Pancreas (tissue), 10 donors: ENCODE data around the gene GPR61. TPM values are rescaled to one million over a fixed set of nuclear protein-coding genes. Genes with fewer than 3 reads are reported as not detected.

Source experiments
- ATAC-seq, 4 donors: fragments of 200-7000 bp; cut with Tn5 transposase; one replicate each; pipeline versions ENCODE4 v1.8.0 to v1.9.1; 2020; ENCODE audit warnings: mild to moderate bottlenecking in 4 of 4, moderate library complexity in 4 of 4
- DNase-seq, 6 donors: peaks; one replicate each; pipeline ENCODE4 v3.0.0-alpha.2; 2020
- FAIRE-seq: peaks from 2 replicates; lab custom pipeline; 2012; peaks lifted over from hg19 to GRCh38; lab: Jason Lieb, UNC
- H3K27ac ChIP-seq, 4 donors: fragments of 200-600 bp; sonication (generic); 1 replicate in 3 of 4; 2 replicates in 1 of 4; pipeline versions ENCODE4 v1.5.0 to v1.8.0; 2020
- H3K27me3 ChIP-seq, 4 donors: fragments of 200-600 bp; one replicate each; pipeline ENCODE4 v1.8.0; 2021
- H3K36me3 ChIP-seq, 3 donors: fragments of 200-600 bp; sonication (generic) in 1 of 3; one replicate each; pipeline versions ENCODE4 v1.5.0 to v1.8.0; 2020 to 2021
- H3K4me1 ChIP-seq, 3 donors: fragments of 200-600 bp; one replicate each; pipeline ENCODE4 v1.8.0; 2021
- H3K4me3 ChIP-seq, 4 donors: fragments of 200-600 bp; sonication (generic) in 2 of 4; one replicate each; pipeline versions ENCODE4 v1.5.0 to v1.8.0; 2020 to 2021
- H3K9me3 ChIP-seq, 4 donors: fragments of 200-600 bp; one replicate each; pipeline ENCODE4 v1.8.0; 2021
- CTCF ChIP-seq, 4 donors: fragments of 200-600 bp; sonication (generic) in 3 of 4; IDR thresholded peaks; one replicate each; pipeline versions ENCODE4 v1.5.0 to v1.8.0; 2021; ENCODE audit warnings: antibody characterized with exemption in 4 of 4
- WGBS, 2 donors: extraction: QIAGEN DNeasy Blood & Tissue Kit; methylation state at CpG; one replicate each; pipeline ENCODE4 v1.1.7; 2013; 5-methylcytosine and 5-hydroxymethylcytosine counted together
- intact Hi-C, 3 donors: fragments of 100-400 bp; cut with DNase I; formaldehyde crosslinking; loops; one replicate each; pipeline versions ENCODE4 v1.11.1 to v1.14.2; 2022
- polyA plus RNA-seq, 2 donors: library from polyadenylated mRNA; stranded (reverse); fragments of 200-250 nt; gene quantifications; one replicate each; pipeline ENCODE4 v1.2.3, GENCODE V29; 2013
- total RNA-seq, 6 donors: library from RNA; stranded (reverse); fragmentation: NEBNext Ultra II Directional in 4 of 6; extraction: Animal tissue kit (Norgen Biotek cat#: 25700) in 4 of 6; gene quantifications; one replicate each; pipeline versions ENCODE4 v1.2.1 to v1.2.4, GENCODE V29; 2021 to 2023
- donor health status: healthy with polysubstance abuse.
- donor health status: DM: no; HTN: no; CAD: no; lungs with moderate emphysema.
- donor health status: DM: no; HTN: no; CAD: no.
- donor health status: control.
- donor health status: control.
- donor health status: Bipolar disorder and iron deficiency.
- donor health status: DM: yes; HTN: yes; CAD: no.
- donor health status: DM: no; HTN: no; CAD: no.
- donor health status: DM: no; HTN: no; CAD: no.
- donor health status: DM: yes; HTN: yes; CAD: no.

The GPR61 gene
- total and polyA plus RNA-seq, 8 donors: 0.09 to 0.19 TPM; not detected in 6

GRCh38 chr1:109497449-109498160, 42.1 kb upstream of the GPR61 start:
- FAIRE-seq: no peak
- Histone ChIP-seq H3K27me3 (no peaks in the 10 kb centered on the region), H3K4me1 (peaks cover 0 to 7% (median 7%) of the 10 kb centered on the region in 3 donors), H3K9me3 (no peaks in the 10 kb centered on the region), H3K27ac (no peak overlapping the region), H3K36me3 (peaks cover 0 to 10% (median 3%) of the 10 kb centered on the region in 3 donors), H3K4me3 (no peak overlapping the region)
- intact Hi-C loops: no loop called here
- no peak for ATAC-seq
- WGBS, 2 donors: 67 to 72% methylated on average over 9 of the region's 9 CpGs
- no peak for TF ChIP-seq CTCF (IDR thresholded peaks at IDR 0.05)
- no peak for DNase-seq

GRCh38 chr1:109498161-109498801, 41.4 kb upstream of the GPR61 start:
- Histone ChIP-seq H3K4me1 (peaks cover 0 to 12% (median 7%) of the 10 kb centered on the region in 3 donors), H3K4me3 (no peak overlapping the region), H3K36me3 (peaks cover 0 to 10% (median 3%) of the 10 kb centered on the region in 3 donors), H3K27ac (no peak overlapping the region), H3K9me3 (no peaks in the 10 kb centered on the region), H3K27me3 (no peaks in the 10 kb centered on the region)
- WGBS, 2 donors: 78 to 83% methylated on average over 12 of the region's 12 CpGs
- TF ChIP-seq CTCF (IDR thresholded peaks at IDR 0.05): peak in 2 of 4 donors; percentile 16 to 20
- FAIRE-seq: no peak
- peak in 1 of 4 donors; percentile 9 for ATAC-seq
- intact Hi-C loops: no loop called here
- DNase-seq: no peak

GRCh38 chr1:109499081-109499480, 40.6 kb upstream of the GPR61 start:
- no peak overlapping the region for H3K27ac ChIP-seq
- FAIRE-seq: no peak

GRCh38 chr1:109499661-109500536, 39.8 kb upstream of the GPR61 start:
- Histone ChIP-seq H3K4me1 (peaks cover 0 to 8% (median 3%) of the 10 kb centered on the region in 3 donors), H3K36me3 (peaks cover 0 to 10% (median 3%) of the 10 kb centered on the region in 3 donors), H3K4me3 (no peak overlapping the region), H3K9me3 (no peaks in the 10 kb centered on the region), H3K27me3 (no peaks in the 10 kb centered on the region), H3K27ac (no peak overlapping the region)
- ATAC-seq: peak; percentile 33 to 67 (median 46)
- peak in 1 of 6 donors; percentile 50 for DNase-seq
- 74 to 77% methylated on average over 4 of the region's 4 CpGs for WGBS, 2 donors
- no peak for FAIRE-seq
- intact Hi-C loops: no loop called here
- TF ChIP-seq CTCF (IDR thresholded peaks at IDR 0.05): peak in 2 of 4 donors; percentile 11 to 14

More at GRCh38 chr1:109499081-109499480, 40.6 kb upstream of the GPR61 start:
- no peaks in the 10 kb centered on the region for H3K27me3 ChIP-seq
- no peak for TF ChIP-seq CTCF (IDR thresholded peaks at IDR 0.05)
- peaks cover 0 to 12% (median 7%) of the 10 kb centered on the region in 3 donors for H3K4me1 ChIP-seq
- H3K9me3 ChIP-seq: no peaks in the 10 kb centered on the region
- intact Hi-C loops: no loop called here
- ATAC-seq (no peak), DNase-seq (no peak)
- 84 to 93% methylated on average over 7 of the region's 7 CpGs for WGBS, 2 donors
- H3K36me3 ChIP-seq: peaks cover 0 to 10% (median 3%) of the 10 kb centered on the region in 3 donors
- no peak overlapping the region for H3K4me3 ChIP-seq
